ENCODE data around the gene TRIO.

Gene TRIO

DNA sequence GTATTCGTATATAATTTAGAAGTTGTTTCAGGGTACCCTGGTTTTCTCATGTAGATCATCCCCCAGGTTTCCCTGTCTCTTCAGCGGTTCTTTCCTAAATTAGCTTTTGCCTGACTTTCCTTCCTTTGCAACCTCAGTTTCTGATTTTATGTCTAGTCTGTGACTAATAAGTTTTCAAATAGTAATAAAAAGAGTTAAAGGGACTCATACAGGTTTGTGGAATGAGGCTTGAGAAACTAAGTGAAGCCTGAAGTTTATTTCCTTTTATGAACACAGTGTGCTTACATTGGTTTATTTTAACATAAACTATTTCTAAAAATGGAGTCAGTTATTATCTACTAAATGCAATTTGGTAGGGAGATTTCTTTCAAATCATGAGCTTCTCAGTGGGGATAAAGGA is 96.8 kb downstream of the TRIO start:
- H4K8ac ChIP-seq (ENCODE audit: low read depth, low read length): no peak overlapping the region
- H3K4me3 ChIP-seq (ENCODE audit: low read length): no peak overlapping the region
- H3K56ac ChIP-seq (ENCODE audit: low read length): no peak overlapping the region
- no peak overlapping the region for H3K23ac ChIP-seq (ENCODE audit: low read length)
- H2BK120ac ChIP-seq (ENCODE audit: low read depth, low read length): no peak overlapping the region
- H3K27me3 ChIP-seq (ENCODE audit: insufficient read depth, low read length, poor library complexity): no peaks in the 10 kb centered on the region
- no peak overlapping the region for H2BK15ac ChIP-seq (replicated peaks; ENCODE audit: low read depth)
- no peak overlapping the region for H3K18ac ChIP-seq (ENCODE audit: low read length)
- H3K79me1 ChIP-seq (ENCODE audit: low read length): peaks cover 32% of the 10 kb centered on the region
- H4K5ac ChIP-seq (ENCODE audit: low read length): no peak overlapping the region
- H3K9ac ChIP-seq (ENCODE audit: low read length): no peak overlapping the region
- H2BK5ac ChIP-seq (ENCODE audit: low read length): no peak overlapping the region
- H3K4me2 ChIP-seq (ENCODE audit: low read length): no peak overlapping the region
- no CpG with 5 or more reads among the region's 2 CpGs for WGBS (ENCODE audit: extremely low coverage, insufficient coverage, low lambda C conversion rate)
- H3K36me3 ChIP-seq (ENCODE audit: control insufficient read depth, insufficient read depth, low read length): no peaks in the 10 kb centered on the region
- no peak overlapping the region for H3K27ac ChIP-seq (ENCODE audit: low read depth, low read length)
- peaks cover 68% of the 10 kb centered on the region for H3K79me2 ChIP-seq (ENCODE audit: control insufficient read depth, insufficient read depth, low read length)
- H3K4ac ChIP-seq (ENCODE audit: low read depth, low read length): no peak overlapping the region
- H2AK5ac ChIP-seq (ENCODE audit: low read length): no peak overlapping the region
- DNase-seq: no peak
- H3K4me1 ChIP-seq (ENCODE audit: control insufficient read depth, low read depth, low read length): peaks cover 20% of the 10 kb centered on the region

DNA sequence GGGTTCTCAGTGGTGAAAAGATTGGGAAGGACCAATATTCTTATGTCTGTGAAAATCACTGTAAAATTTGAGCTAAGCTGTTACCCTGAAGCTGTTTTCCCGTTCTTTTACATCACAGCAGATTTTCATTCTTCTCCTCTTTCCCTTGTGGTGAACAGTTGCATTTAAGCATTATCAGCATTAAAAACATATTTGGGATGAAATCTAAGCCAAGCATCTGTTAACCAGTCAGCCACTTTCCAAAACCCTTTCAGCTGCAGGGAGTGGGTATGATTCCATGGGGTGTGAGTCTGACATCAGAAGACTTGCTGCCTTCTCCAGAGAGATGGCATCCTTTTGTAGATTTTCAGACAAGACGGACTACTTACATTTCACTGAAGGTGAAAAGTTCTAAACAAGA is 97.2 kb downstream of the TRIO start:
- peaks cover 69% of the 10 kb centered on the region for H3K79me2 ChIP-seq (ENCODE audit: control insufficient read depth, insufficient read depth, low read length)
- H3K18ac ChIP-seq (ENCODE audit: low read length): no peak overlapping the region
- no peak overlapping the region for H3K9ac ChIP-seq (ENCODE audit: low read length)
- peaks cover 34% of the 10 kb centered on the region for H3K79me1 ChIP-seq (ENCODE audit: low read length)
- H4K5ac ChIP-seq (ENCODE audit: low read length): no peak overlapping the region
- no peak for DNase-seq
- peaks cover 20% of the 10 kb centered on the region for H3K4me1 ChIP-seq (ENCODE audit: control insufficient read depth, low read depth, low read length)
- no peak overlapping the region for H4K8ac ChIP-seq (ENCODE audit: low read depth, low read length)
- no peaks in the 10 kb centered on the region for H3K27me3 ChIP-seq (ENCODE audit: insufficient read depth, low read length, poor library complexity)
- H3K56ac ChIP-seq (ENCODE audit: low read length): no peak overlapping the region
- no peak overlapping the region for H3K23ac ChIP-seq (ENCODE audit: low read length)
- H2BK5ac ChIP-seq (ENCODE audit: low read length): no peak overlapping the region
- H2AK5ac ChIP-seq (ENCODE audit: low read length): no peak overlapping the region
- no peaks in the 10 kb centered on the region for H3K36me3 ChIP-seq (ENCODE audit: control insufficient read depth, insufficient read depth, low read length)
- WGBS (ENCODE audit: extremely low coverage, insufficient coverage, low lambda C conversion rate): no CpG with 5 or more reads among the region's 2 CpGs
- H3K4me2 ChIP-seq (ENCODE audit: low read length): no peak overlapping the region
- no peak overlapping the region for H2BK15ac ChIP-seq (replicated peaks; ENCODE audit: low read depth)
- H3K27ac ChIP-seq (ENCODE audit: low read depth, low read length): no peak overlapping the region
- H2BK120ac ChIP-seq (ENCODE audit: low read depth, low read length): no peak overlapping the region
- H3K4me3 ChIP-seq (ENCODE audit: low read length): no peak overlapping the region
- no peak overlapping the region for H3K4ac ChIP-seq (ENCODE audit: low read depth, low read length)

DNA sequence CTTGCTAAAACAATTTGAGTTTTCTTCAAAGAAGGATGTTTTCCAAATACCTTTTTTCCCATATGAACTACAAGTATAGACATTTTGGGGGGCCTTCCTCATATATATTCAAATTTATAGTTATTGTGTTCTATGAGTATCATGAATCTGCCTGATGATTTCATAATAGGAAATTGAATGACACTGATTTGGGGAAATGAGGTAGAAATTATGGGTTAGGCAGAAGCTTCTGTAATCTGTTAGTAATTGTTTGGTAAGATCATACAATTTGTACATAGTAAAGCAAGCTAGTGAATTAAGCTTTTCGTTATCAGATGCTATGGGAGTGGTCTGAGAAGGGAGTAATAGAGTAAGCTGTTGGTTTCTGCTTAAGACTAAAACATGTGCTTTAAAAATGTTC is 98.0 kb downstream of the TRIO start:
- Histone ChIP-seq H3K18ac (ENCODE audit: low read length) (no peak overlapping the region), H3K9ac (ENCODE audit: low read length) (no peak overlapping the region), H3K79me2 (ENCODE audit: control insufficient read depth, insufficient read depth, low read length) (peaks cover 69% of the 10 kb centered on the region), H3K23ac (ENCODE audit: low read length) (no peak overlapping the region), H3K79me1 (ENCODE audit: low read length) (peaks cover 36% of the 10 kb centered on the region), H3K27ac (ENCODE audit: low read depth, low read length) (no peak overlapping the region), H2BK15ac (replicated peaks; ENCODE audit: low read depth) (no peak overlapping the region), H4K8ac (ENCODE audit: low read depth, low read length) (no peak overlapping the region), H3K27me3 (ENCODE audit: insufficient read depth, low read length, poor library complexity) (no peaks in the 10 kb centered on the region), H2BK5ac (ENCODE audit: low read length) (no peak overlapping the region), H2AK5ac (ENCODE audit: low read length) (no peak overlapping the region), H3K4me2 (ENCODE audit: low read length) (no peak overlapping the region), H3K36me3 (ENCODE audit: control insufficient read depth, insufficient read depth, low read length) (no peaks in the 10 kb centered on the region), H4K5ac (ENCODE audit: low read length) (no peak overlapping the region), H3K4me3 (ENCODE audit: low read length) (no peak overlapping the region), H3K4me1 (ENCODE audit: control insufficient read depth, low read depth, low read length) (peaks cover 20% of the 10 kb centered on the region), H2BK120ac (ENCODE audit: low read depth, low read length) (no peak overlapping the region), H3K4ac (ENCODE audit: low read depth, low read length) (no peak overlapping the region), H3K56ac (ENCODE audit: low read length) (no peak overlapping the region)
- no peak for DNase-seq
- no CpG with 5 or more reads among the region's 1 CpG for WGBS (ENCODE audit: extremely low coverage, insufficient coverage, low lambda C conversion rate)

DNA sequence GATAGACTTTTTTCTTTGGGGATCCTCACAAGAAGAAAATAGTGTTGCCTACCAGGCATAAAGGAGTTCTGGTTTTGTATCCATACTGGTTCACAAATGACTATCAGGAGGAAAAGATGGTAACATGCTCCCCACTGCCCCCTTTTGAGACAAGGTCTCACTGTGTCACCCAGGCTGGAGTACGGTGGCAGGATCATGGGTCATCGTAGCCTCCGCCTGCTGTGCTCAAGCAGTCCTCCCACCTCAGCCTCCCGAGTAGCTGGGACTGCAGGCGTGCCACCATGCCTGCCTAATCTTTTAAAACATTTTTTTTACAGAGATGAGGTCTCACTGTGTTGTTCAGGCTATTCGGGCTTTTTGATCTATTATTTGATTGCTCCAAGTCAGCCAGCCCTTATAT is 99.3 kb downstream of the TRIO start:
- Histone ChIP-seq H3K27me3 (ENCODE audit: insufficient read depth, low read length, poor library complexity) (no peaks in the 10 kb centered on the region), H3K9ac (ENCODE audit: low read length) (no peak overlapping the region), H3K4me3 (ENCODE audit: low read length) (no peak overlapping the region), H3K4me1 (ENCODE audit: control insufficient read depth, low read depth, low read length) (peaks cover 16% of the 10 kb centered on the region), H3K56ac (ENCODE audit: low read length) (no peak overlapping the region), H2AK5ac (ENCODE audit: low read length) (no peak overlapping the region), H2BK5ac (ENCODE audit: low read length) (no peak overlapping the region), H3K36me3 (ENCODE audit: control insufficient read depth, insufficient read depth, low read length) (no peaks in the 10 kb centered on the region), H3K23ac (ENCODE audit: low read length) (no peak overlapping the region), H3K27ac (ENCODE audit: low read depth, low read length) (no peak overlapping the region), H3K4ac (ENCODE audit: low read depth, low read length) (no peak overlapping the region), H3K79me1 (ENCODE audit: low read length) (peaks cover 42% of the 10 kb centered on the region), H2BK120ac (ENCODE audit: low read depth, low read length) (no peak overlapping the region), H4K8ac (ENCODE audit: low read depth, low read length) (no peak overlapping the region), H2BK15ac (replicated peaks; ENCODE audit: low read depth) (no peak overlapping the region), H3K18ac (ENCODE audit: low read length) (no peak overlapping the region), H4K5ac (ENCODE audit: low read length) (no peak overlapping the region), H3K79me2 (ENCODE audit: control insufficient read depth, insufficient read depth, low read length) (peaks cover 71% of the 10 kb centered on the region), H3K4me2 (ENCODE audit: low read length) (no peak overlapping the region)
- no CpG with 5 or more reads among the region's 6 CpGs for WGBS (ENCODE audit: extremely low coverage, insufficient coverage, low lambda C conversion rate)
- no peak for DNase-seq

DNA sequence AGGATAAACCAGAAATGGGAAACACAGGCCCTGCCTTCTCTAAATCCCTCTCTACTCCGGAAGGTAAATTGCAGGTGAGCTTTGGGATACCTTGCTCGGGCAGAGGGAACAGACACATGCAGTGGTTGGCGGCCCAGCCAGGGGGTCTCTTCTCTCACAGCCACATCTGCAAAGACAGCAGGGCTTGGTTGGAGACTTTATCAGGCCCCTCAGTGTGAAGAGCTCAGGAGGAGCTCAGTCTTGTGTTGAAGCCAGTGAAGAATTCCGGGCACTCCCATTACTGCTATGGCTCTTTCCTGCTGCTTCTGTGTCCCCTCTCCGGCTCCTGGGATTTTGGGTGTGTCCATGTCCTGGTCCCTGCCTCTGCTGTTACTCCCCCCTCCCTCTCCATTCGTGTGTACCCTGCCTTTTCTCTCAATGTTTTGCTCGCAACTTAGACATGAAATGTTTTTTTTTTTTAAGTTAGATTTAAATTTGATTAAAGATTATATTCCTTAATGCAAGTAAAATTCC is 99.8 kb downstream of the TRIO start:
- no CpG with 5 or more reads among the region's 7 CpGs for WGBS (ENCODE audit: extremely low coverage, insufficient coverage, low lambda C conversion rate)
- no peak overlapping the region for H4K5ac ChIP-seq (ENCODE audit: low read length)
- no peak overlapping the region for H3K4me3 ChIP-seq (ENCODE audit: low read length)
- no peak overlapping the region for H2BK120ac ChIP-seq (ENCODE audit: low read depth, low read length)
- H3K79me1 ChIP-seq (ENCODE audit: low read length): peaks cover 39% of the 10 kb centered on the region
- no peak overlapping the region for H3K56ac ChIP-seq (ENCODE audit: low read length)
- peaks cover 14% of the 10 kb centered on the region for H3K4me1 ChIP-seq (ENCODE audit: control insufficient read depth, low read depth, low read length)
- peak; percentile 81 for DNase-seq
- H4K8ac ChIP-seq (ENCODE audit: low read depth, low read length): no peak overlapping the region
- H2BK5ac ChIP-seq (ENCODE audit: low read length): no peak overlapping the region
- H3K23ac ChIP-seq (ENCODE audit: low read length): no peak overlapping the region
- H3K36me3 ChIP-seq (ENCODE audit: control insufficient read depth, insufficient read depth, low read length): no peaks in the 10 kb centered on the region
- H3K18ac ChIP-seq (ENCODE audit: low read length): no peak overlapping the region
- H2AK5ac ChIP-seq (ENCODE audit: low read length): no peak overlapping the region
- H3K27ac ChIP-seq (ENCODE audit: low read depth, low read length): no peak overlapping the region
- no peaks in the 10 kb centered on the region for H3K27me3 ChIP-seq (ENCODE audit: insufficient read depth, low read length, poor library complexity)
- no peak overlapping the region for H3K4me2 ChIP-seq (ENCODE audit: low read length)
- H2BK15ac ChIP-seq (replicated peaks; ENCODE audit: low read depth): no peak overlapping the region
- no peak overlapping the region for H3K9ac ChIP-seq (ENCODE audit: low read length)
- H3K79me2 ChIP-seq (ENCODE audit: control insufficient read depth, insufficient read depth, low read length): peaks cover 68% of the 10 kb centered on the region
- no peak overlapping the region for H3K4ac ChIP-seq (ENCODE audit: low read depth, low read length)

DNA sequence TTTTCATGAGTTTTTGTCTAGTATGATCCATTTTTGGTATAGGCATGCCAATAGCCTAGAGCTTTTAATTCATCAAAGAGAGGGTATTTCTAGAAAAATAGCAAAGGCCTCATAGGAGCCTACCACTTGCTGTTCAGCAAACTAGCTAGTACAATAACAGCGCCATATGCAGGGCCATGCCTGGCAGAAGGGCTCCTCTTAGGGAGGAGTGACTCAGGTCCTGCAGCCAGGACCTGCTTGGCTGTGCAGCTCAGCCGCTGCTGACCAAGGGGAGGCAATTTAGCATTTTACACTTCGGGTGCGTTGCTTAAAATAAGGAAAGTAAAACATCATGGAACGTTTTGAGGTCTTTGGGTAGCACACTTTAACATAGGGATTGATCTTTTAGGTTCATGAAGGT is 100.6 kb downstream of the TRIO start:
- Histone ChIP-seq H3K4me3 (ENCODE audit: low read length) (no peak overlapping the region), H2BK120ac (ENCODE audit: low read depth, low read length) (no peak overlapping the region), H2AK5ac (ENCODE audit: low read length) (no peak overlapping the region), H2BK15ac (replicated peaks; ENCODE audit: low read depth) (no peak overlapping the region), H4K5ac (ENCODE audit: low read length) (no peak overlapping the region), H3K23ac (ENCODE audit: low read length) (no peak overlapping the region), H3K56ac (ENCODE audit: low read length) (no peak overlapping the region), H3K4me2 (ENCODE audit: low read length) (no peak overlapping the region), H3K79me2 (ENCODE audit: control insufficient read depth, insufficient read depth, low read length) (peaks cover 68% of the 10 kb centered on the region), H3K27ac (ENCODE audit: low read depth, low read length) (no peak overlapping the region), H3K9ac (ENCODE audit: low read length) (no peak overlapping the region), H3K36me3 (ENCODE audit: control insufficient read depth, insufficient read depth, low read length) (no peaks in the 10 kb centered on the region), H2BK5ac (ENCODE audit: low read length) (no peak overlapping the region), H3K27me3 (ENCODE audit: insufficient read depth, low read length, poor library complexity) (no peaks in the 10 kb centered on the region), H3K4ac (ENCODE audit: low read depth, low read length) (no peak overlapping the region), H3K18ac (ENCODE audit: low read length) (no peak overlapping the region), H3K4me1 (ENCODE audit: control insufficient read depth, low read depth, low read length) (peaks cover 10% of the 10 kb centered on the region), H3K79me1 (ENCODE audit: low read length) (peaks cover 41% of the 10 kb centered on the region), H4K8ac (ENCODE audit: low read depth, low read length) (no peak overlapping the region)
- DNase-seq: no peak
- WGBS (ENCODE audit: extremely low coverage, insufficient coverage, low lambda C conversion rate): no CpG with 5 or more reads among the region's 5 CpGs
